ENCODE data around the gene TSC22D2. TPM values are rescaled to one million over a fixed set of nuclear protein-coding genes. Genes with fewer than 3 reads are reported as not detected.

The TSC22D2 gene
- total RNA-seq, 1 experiment from 2014 or later = 20.0 TPM

GRCh38 chr3:150494411-150494977 lies 86.4 kb downstream of the TSC22D2 start:
- Histone ChIP-seq H3K9ac (ENCODE audit: low read length) (no peak overlapping the region), H3K27ac (ENCODE audit: low read depth, low read length) (no peak overlapping the region), H3K4me3 (replicated peaks in 1 of 2; ENCODE audit: low read depth in 1 of 2, low read length in 2 of 2) (no peak overlapping the region), H3K9me2 (ENCODE audit: insufficient read depth) (no peaks in the 10 kb centered on the region), H3K9me3 (ENCODE audit: control insufficient read depth in 1 of 2, insufficient read depth in 1 of 2, low read depth in 1 of 2, low read length in 2 of 2) (no peaks in the 10 kb centered on the region), H3K36me3 (ENCODE audit: control insufficient read depth in 1 of 2, insufficient read depth in 2 of 2, low read length in 2 of 2) (no peaks in the 10 kb centered on the region), H3K79me2 (ENCODE audit: insufficient read depth, low read length) (no peaks in the 10 kb centered on the region), H3K27me3 (ENCODE audit: insufficient read depth, low read length) (no peaks in the 10 kb centered on the region), H3K4me1 (ENCODE audit: control insufficient read depth in 1 of 2, insufficient read depth in 2 of 2, low read length in 2 of 2) (no peaks in the 10 kb centered on the region), H4K20me1 (ENCODE audit: insufficient read depth) (no peaks in the 10 kb centered on the region), H3K4me2 (ENCODE audit: low read length) (no peak overlapping the region), H2AFZ (ENCODE audit: low read depth, low read length, poor library complexity, severe bottlenecking) (no peak overlapping the region)
- ChIA-PET RAD21 (ENCODE audit: low non-redundant PET in 1 of 2, low total read pairs in 2 of 2, uncharacterized antibody in 2 of 2, unreplicated experiment in 2 of 2) (interaction anchor here (1.6 kb wide), 2 partner anchors 85 to 255 kb away, joined by 6 to 7 read pairs; no protein-coding TSS in a partner anchor), POLR2A (interaction anchor here (1.4 kb wide), 1 partner anchor 255 kb away, joined by 3 read pairs; no protein-coding TSS in a partner anchor), CTCF (interaction anchor here (0.9 to 4.0 kb wide), 9 partner anchors 10 to 560 kb away, joined by 3 to 69 read pairs (median 12); partner anchors contain the start of gene TSC22D2)
- DNase-seq (ENCODE audit: low read depth, low spot score) (no peak), ATAC-seq (no peak)
- intact Hi-C loops (cut with micrococcal nuclease) = loop anchor here (2.0 to 10.0 kb wide), 4 partner anchors 190 to 560 kb away; no protein-coding TSS in a partner anchor
- no TSS peak for BruUV-seq (replicated peaks)
- no peak for TF ChIP-seq CEBPB (IDR thresholded peaks at IDR 0.05; ENCODE audit: low read depth)
- no peak for TF ChIP-seq EZH2 (IDR thresholded peaks at IDR 0.05)
- TF ChIP-seq FOSL1 (IDR thresholded peaks at IDR 0.05; ENCODE audit: low read depth) = no peak
- TF ChIP-seq REST (IDR thresholded peaks at IDR 0.05; ENCODE audit: low read depth) = no peak
- TF ChIP-seq POLR2A (IDR thresholded peaks at IDR 0.05; ENCODE audit: borderline replicate concordance, extremely low read depth, insufficient read depth, insufficient read length) = no peak
- no peak for TF ChIP-seq SRF (IDR thresholded peaks at IDR 0.05; ENCODE audit: low read depth)
- TF ChIP-seq ZFX (IDR thresholded peaks at IDR 0.05) = no peak
- no peak for TF ChIP-seq RAD21 (IDR thresholded peaks at IDR 0.05; ENCODE audit: low read depth)
- no peak for TF ChIP-seq JUND (IDR thresholded peaks at IDR 0.05)

Measured in HCT116 (cell line).